Fibroblast of the aortic adventitia (primary cell): ENCODE data around the gene HOXA9. TPM values are rescaled to one million over a fixed set of nuclear protein-coding genes. Genes with fewer than 3 reads are reported as not detected.
A peak's percentile ranks its signal among the peaks of the same experiment; 100 is the strongest.

Experiments used
- DNase-seq: peaks from one replicate; pipeline ENCODE4 v3.0.0-alpha.2; 2010; ENCODE audit warnings: low read depth
- H3K4me3 ChIP-seq: 2 replicates; pipeline ENCODE4 v1.5.1; 2011; ENCODE audit warnings: low read depth, mild to moderate bottlenecking, control low read depth, low read length, moderate library complexity
- CTCF ChIP-seq: IDR thresholded peaks from 2 replicates; pipeline ENCODE4 v1.5.1; 2011; ENCODE audit warnings: mild to moderate bottlenecking, low read length, control low read depth, inconsistent platforms; ENCODE audit not compliant: insufficient read depth
- total RNA-seq: library from RNA; depleted of rRNA; stranded (reverse); fragments of >200 nt; gene quantifications from 2 replicates; pipeline ENCODE4 v1.2.3, GENCODE V29; 2012; ENCODE audit warnings: low replicate concordance

HOXA9 gene
- total RNA-seq, 1 donor = not detected

GRCh38 chr7:27191833-27192545, 26.7 kb upstream of the HOXA9 start:
- H3K4me3 ChIP-seq = no peak overlapping the region
- no peak for DNase-seq
- no peak for TF ChIP-seq CTCF

DNA sequence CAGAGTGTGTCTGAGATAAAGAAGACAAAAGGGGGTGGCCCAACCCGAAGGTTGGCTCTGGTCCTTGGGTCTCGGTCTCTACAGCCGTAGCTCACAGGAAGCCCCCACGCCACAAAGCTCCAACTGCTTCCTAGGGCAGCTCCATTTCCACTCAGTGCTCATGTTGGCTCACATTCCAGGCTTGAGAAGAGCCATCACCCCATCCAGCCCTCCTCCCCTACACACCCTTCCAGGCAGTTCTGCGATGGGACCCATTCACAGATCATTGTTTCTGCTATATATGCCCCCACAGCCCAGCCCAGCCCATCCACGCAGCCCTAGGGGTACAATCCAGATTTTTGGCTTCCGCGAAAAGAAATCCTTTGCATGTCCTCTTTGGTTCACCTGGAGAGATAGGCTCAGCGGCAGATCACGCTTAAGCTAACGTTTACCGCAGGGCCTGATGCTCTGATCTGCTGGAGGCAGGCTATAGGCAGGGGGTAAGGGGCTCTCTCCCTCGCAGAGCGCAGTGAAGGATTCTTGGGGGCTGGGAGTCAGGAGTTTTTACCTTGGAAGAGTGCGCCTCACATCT, 25.9 kb upstream of the HOXA9 start:
- no peak overlapping the region for H3K4me3 ChIP-seq
- TF ChIP-seq CTCF = no peak
- DNase-seq = no peak

DNA sequence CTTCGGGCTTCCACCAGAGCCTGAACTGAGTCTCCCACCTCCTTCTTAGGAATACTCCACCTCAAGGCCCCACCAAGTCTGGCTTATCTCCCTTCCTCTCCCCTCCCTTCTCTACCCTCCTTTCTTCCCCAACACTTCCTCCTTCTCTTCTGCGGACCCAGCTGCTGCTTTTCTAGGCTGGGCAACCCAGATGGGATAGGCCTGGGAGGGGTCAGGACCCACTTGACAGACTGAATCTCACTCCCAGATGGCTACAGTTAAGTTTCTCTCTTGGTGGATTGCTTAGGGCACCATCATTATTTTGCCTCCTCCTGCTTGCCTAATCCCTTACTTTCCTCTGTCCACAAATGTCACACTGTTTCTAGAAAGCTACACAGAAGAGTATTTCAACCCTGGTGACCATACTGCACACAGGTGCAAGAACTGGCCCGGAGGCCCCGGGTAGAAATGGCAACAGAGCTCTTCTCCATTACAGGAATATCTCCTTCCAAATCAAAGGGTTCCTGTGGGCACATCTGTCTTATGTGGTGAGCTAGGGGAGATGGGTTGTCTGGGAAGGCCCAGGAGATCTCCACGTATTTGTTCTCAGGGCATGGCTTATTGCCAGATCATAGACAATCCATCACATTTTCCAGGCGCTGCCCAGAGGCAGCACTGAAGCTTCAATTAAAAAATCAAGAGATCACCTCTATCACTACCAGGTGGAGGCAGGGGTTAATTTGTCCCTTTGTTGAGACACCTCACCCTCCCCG, 24.8 kb upstream of the HOXA9 start:
- DNase-seq = no peak
- TF ChIP-seq CTCF = no peak
- H3K4me3 ChIP-seq = no peak overlapping the region

DNA sequence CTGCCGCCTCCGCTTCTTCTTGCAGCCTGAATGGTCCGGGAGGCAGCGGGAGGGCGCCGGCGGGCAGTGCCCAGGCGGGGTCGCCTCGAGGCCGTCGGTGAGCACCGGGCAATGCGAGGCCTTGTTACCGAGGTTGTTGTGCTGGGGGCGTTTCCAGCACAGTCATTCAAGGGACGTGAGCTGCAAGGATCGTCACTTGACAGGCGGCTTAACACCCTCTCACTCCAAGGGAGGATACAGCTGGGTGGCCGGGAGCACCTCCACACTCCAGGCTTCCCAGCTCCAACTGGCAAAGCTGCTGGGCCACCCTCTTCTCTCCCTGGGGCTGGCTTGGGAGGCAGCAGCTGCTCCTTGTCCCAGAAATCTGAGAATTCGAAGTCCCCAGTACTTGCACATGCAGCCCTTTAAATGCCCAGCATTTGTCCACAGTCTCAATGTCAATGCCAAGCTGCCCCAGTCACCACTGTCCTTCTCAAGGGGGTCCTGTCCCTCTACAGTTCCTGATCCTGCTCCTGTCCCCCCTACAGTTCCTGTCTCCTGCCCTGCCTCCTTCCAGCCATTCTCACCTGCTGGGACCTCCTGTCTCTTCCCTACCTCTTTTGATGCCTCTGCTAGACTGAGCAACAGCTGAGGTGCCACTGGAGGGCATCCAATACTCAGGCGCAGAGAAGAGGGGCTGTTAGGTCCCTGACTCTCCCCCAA, 24.1 kb upstream of the HOXA9 start:
- H3K4me3 ChIP-seq = no peak overlapping the region
- no peak for DNase-seq
- TF ChIP-seq CTCF = no peak

GRCh38 chr7:27188386-27189294, 23.3 kb upstream of the HOXA9 start:
- DNase-seq = peak; percentile 28
- no peak for TF ChIP-seq CTCF
- no peak overlapping the region for H3K4me3 ChIP-seq
